Panc1 (cell line): Measurements from ENCODE around the gene MTFR1L. TPM values are rescaled to one million over a fixed set of nuclear protein-coding genes. Genes with fewer than 3 reads are reported as not detected.

ENCODE experiments used
- ATAC-seq: fragments of 200-7000 bp; cut with Tn5 transposase; 2 replicates; pipeline ENCODE4 v1.9.1; 2020; ENCODE audit warnings: mild to moderate bottlenecking, moderate library complexity
- BruUV-seq: library from RNA; stranded (reverse); fragments of 400-500 nt; replicated peaks from 2 replicates; lab custom pipeline; 2021; lab: Mats Ljungman, UMichigan
- CTCF ChIA-PET: fragments of 300-600 bp; sonication (Branson Sonifier 250); formaldehyde crosslinking; loops from one replicate; lab custom pipeline; 2022; ENCODE audit warnings: antibody characterized with exemption; lab: Charles Lee
- POLR2A ChIA-PET: fragments of 300-600 bp; sonication (Branson Sonifier 250); formaldehyde crosslinking; loops from one replicate; lab custom pipeline; 2022; ENCODE audit warnings: antibody characterized with exemption; lab: Charles Lee
- DNase-seq: peaks from one replicate; pipeline ENCODE4 v3.0.0-alpha.2; 2010; ENCODE audit warnings: low read depth, low spot score
- H3K27ac ChIP-seq: 2 replicates; pipeline ENCODE4 v1.5.1; 2011; ENCODE audit warnings: mild to moderate bottlenecking, low read length, inconsistent platforms
- H3K27me3 ChIP-seq: fragments of 200-500 bp; sonication (Bioruptor generic); 2 replicates; pipeline ENCODE4 v1.6.0; 2014; ENCODE audit warnings: low read length, inconsistent platforms; ENCODE audit not compliant: control insufficient read depth, insufficient read depth
- H3K36me3 ChIP-seq: fragments of 200-500 bp; sonication (Bioruptor generic); 2 replicates; pipeline ENCODE4 v1.5.1; 2014; ENCODE audit warnings: inconsistent platforms, mild to moderate bottlenecking, low read length, moderate library complexity; ENCODE audit not compliant: control insufficient read depth, insufficient read depth
- H3K4me1 ChIP-seq: 2 replicates; pipeline ENCODE4 v1.5.1; 2011; ENCODE audit warnings: inconsistent platforms, mild to moderate bottlenecking, low read length, moderate library complexity; ENCODE audit not compliant: control insufficient read depth, insufficient read depth
- H3K4me3 ChIP-seq, 2 experiments: 2 replicates each; pipeline ENCODE4 v1.5.1; 2011 to 2012; ENCODE audit warnings: low read depth in 2 of 2, low read length in 2 of 2, mild to moderate bottlenecking in 2 of 2, inconsistent platforms in 1 of 2, moderate library complexity in 1 of 2
- H3K9me3 ChIP-seq: fragments of 200-500 bp; sonication (Bioruptor generic); 2 replicates; pipeline ENCODE4 v1.5.1; 2014; ENCODE audit warnings: low read depth, mild to moderate bottlenecking, inconsistent platforms, low read length, moderate library complexity; ENCODE audit not compliant: control insufficient read depth, insufficient read depth
- POLR2AphosphoS5 ChIP-seq: IDR thresholded peaks from 2 replicates; pipeline ENCODE4 v1.6.1; 2012; ENCODE audit warnings: mild to moderate bottlenecking, low read depth, low read length, moderate library complexity
- REST ChIP-seq, 2 experiments: IDR thresholded peaks; 2 replicates each; pipeline ENCODE4 v1.6.1; 2011 to 2012; ENCODE audit warnings: low read depth in 2 of 2, control low read depth in 1 of 2, low read length in 1 of 2, mild to moderate bottlenecking in 1 of 2, moderate library complexity in 1 of 2; ENCODE audit not compliant: insufficient read depth in 1 of 2
- SIN3A ChIP-seq: IDR thresholded peaks from 2 replicates; pipeline ENCODE4 v1.6.1; 2012; ENCODE audit warnings: low read depth, mild to moderate bottlenecking, low read length, moderate library complexity, borderline replicate concordance; ENCODE audit not compliant: insufficient read depth
- TCF7L2 ChIP-seq: IDR thresholded peaks from 2 replicates; pipeline ENCODE4 v1.6.1; 2011; ENCODE audit warnings: mild to moderate bottlenecking, low read depth, low read length, inconsistent platforms
- in situ Hi-C: cut with HindIII; loops from 2 replicates; pipeline ENCODE4 v1.10.0; 2016; ENCODE audit warnings: low sequenced_read_pairs, low pct_unique_long_range_greater_than_20kb
- intact Hi-C: fragments of 100-400 bp; cut with micrococcal nuclease; formaldehyde crosslinking; loops from one replicate; pipeline ENCODE4 v1.10.0; 2022; ENCODE audit not compliant: unreplicated experiment
- total RNA-seq: library from RNA; stranded (reverse); gene quantifications from one replicate; pipeline ENCODE4 v1.2.1, GENCODE V29; 2021; ENCODE audit not compliant: unreplicated experiment
- TF ChIP-seq, protein P1 (sequence below): fragments of 450-650 bp; IDR thresholded peaks from 2 replicates; pipeline ENCODE4 v1.5.1; 2017; ENCODE audit warnings: mild to moderate bottlenecking

The MTFR1L gene
- total RNA-seq, 1 experiment from 2014 or later: 68.5 TPM

DNA sequence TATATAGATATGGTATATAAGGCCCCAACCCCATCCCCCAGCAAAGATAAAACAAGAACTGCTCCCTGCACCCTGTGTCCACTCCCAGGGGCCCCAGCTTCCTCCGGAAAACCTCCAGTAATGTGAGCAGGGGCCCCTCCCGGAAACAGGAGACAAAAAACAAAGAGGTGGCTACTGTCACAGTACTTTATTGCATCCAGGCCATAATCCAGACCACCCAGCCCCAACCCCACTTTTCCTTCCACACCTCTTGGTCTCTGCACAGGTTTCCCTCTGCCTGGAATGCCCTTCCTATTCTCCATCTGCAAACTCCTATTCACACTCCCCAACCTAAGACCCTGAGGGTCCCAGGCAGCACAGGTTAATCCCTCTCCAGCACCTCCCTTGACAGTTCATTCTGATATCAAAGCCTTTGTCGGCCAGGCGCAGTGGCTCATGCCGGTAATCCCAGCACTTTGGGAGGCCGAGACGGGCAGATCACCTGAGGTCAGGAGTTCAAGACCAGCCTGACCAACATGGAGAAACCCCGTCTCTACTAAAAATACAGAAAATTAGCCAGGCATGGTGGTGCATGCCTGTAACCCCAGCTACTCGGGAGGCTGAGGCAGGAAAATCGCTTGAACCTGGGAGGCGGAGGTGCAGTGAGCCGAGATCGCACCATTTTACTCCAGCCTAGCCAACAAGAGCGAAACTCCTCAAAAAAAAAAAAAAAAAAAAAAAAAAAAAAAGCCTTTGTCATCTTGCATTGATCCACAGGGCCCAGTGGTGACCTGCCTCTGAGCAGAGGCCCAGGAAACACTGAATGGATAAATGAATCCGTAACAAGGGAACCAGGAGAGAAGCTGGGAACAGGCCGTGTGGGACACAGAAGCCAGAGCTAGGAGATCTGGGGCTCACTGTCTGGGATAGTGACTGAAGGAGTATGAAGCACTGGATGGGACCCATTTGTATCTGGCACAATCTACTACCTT, 41.8 kb downstream of the MTFR1L start:
- ATAC-seq: no peak
- no peak overlapping the region for H3K4me3 ChIP-seq
- POLR2A ChIA-PET: no interaction called here

More for the DNA sequence above, 41.8 kb downstream of the MTFR1L start:
- TF ChIP-seq SIN3A (no peak), REST (IDR thresholded peaks at IDR 0.05; ENCODE audit: insufficient read depth in 1 of 2, low read depth in 2 of 2, low read length in 1 of 2) (no peak), TCF7L2 (no peak), POLR2AphosphoS5 (no peak)
- TF ChIP-seq, protein P1, sequence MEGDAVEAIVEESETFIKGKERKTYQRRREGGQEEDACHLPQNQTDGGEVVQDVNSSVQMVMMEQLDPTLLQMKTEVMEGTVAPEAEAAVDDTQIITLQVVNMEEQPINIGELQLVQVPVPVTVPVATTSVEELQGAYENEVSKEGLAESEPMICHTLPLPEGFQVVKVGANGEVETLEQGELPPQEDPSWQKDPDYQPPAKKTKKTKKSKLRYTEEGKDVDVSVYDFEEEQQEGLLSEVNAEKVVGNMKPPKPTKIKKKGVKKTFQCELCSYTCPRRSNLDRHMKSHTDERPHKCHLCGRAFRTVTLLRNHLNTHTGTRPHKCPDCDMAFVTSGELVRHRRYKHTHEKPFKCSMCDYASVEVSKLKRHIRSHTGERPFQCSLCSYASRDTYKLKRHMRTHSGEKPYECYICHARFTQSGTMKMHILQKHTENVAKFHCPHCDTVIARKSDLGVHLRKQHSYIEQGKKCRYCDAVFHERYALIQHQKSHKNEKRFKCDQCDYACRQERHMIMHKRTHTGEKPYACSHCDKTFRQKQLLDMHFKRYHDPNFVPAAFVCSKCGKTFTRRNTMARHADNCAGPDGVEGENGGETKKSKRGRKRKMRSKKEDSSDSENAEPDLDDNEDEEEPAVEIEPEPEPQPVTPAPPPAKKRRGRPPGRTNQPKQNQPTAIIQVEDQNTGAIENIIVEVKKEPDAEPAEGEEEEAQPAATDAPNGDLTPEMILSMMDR: no peak
- no peak for DNase-seq
- Histone ChIP-seq H3K4me1 (peaks cover 15% of the 10 kb centered on the region; the same call in 1 of the 2 replicates), H3K27ac (peak overlapping the region; percentile 5; the same call in 1 of the 2 replicates), H3K36me3 (no peaks in the 10 kb centered on the region; the same call in 1 of the 2 replicates), H3K9me3 (no peaks in the 10 kb centered on the region), H3K27me3 (no peaks in the 10 kb centered on the region)
- in situ Hi-C loops (no loop called here), intact Hi-C loops (no loop called here)
- CTCF ChIA-PET: no interaction called here
- BruUV-seq: TSS peak; percentile 43
